Measurements from ENCODE around the gene MAGEA11.

- TF ChIP-seq CTCF (IDR thresholded peaks at IDR 0.05) = no peak
- no peak for TF ChIP-seq POLR2AphosphoS5 (IDR thresholded peaks at IDR 0.05)
- no peak for TF ChIP-seq POLR2A (IDR thresholded peaks at IDR 0.05)
Observed at GRCh38 chrX:149712831-149713230, 971 bp downstream of the MAGEA11 start.

Data from upper lobe of left lung (tissue), 4 donors.